ENCODE data around the gene ACY1.
"Not testable (repeated sequence)": the region's sequence is repeated elsewhere in the genome, so short reads cannot be mapped to it uniquely, and the experiment has no call there.

Gene ACY1

GRCh38 chr3:52030714-52031310 is 47.5 kb downstream of the ACY1 start:
- in situ Hi-C loops (cut with MboI; ENCODE audit: low pct_unique_long_range_greater_than_20kb, low sequenced_read_pairs, unreplicated experiment): no loop called here
- no peak for DNase-seq (ENCODE audit: low spot score)

GRCh38 chr3:52031896-52032295 is 48.6 kb downstream of the ACY1 start:
- no peak for DNase-seq (ENCODE audit: low spot score)
- TF ChIP-seq, protein P1, sequence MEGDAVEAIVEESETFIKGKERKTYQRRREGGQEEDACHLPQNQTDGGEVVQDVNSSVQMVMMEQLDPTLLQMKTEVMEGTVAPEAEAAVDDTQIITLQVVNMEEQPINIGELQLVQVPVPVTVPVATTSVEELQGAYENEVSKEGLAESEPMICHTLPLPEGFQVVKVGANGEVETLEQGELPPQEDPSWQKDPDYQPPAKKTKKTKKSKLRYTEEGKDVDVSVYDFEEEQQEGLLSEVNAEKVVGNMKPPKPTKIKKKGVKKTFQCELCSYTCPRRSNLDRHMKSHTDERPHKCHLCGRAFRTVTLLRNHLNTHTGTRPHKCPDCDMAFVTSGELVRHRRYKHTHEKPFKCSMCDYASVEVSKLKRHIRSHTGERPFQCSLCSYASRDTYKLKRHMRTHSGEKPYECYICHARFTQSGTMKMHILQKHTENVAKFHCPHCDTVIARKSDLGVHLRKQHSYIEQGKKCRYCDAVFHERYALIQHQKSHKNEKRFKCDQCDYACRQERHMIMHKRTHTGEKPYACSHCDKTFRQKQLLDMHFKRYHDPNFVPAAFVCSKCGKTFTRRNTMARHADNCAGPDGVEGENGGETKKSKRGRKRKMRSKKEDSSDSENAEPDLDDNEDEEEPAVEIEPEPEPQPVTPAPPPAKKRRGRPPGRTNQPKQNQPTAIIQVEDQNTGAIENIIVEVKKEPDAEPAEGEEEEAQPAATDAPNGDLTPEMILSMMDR (IDR thresholded peaks at IDR 0.05; ENCODE audit: extremely low read depth, insufficient read depth, missing control alignments): no peak
- in situ Hi-C loops (cut with MboI; ENCODE audit: low pct_unique_long_range_greater_than_20kb, low sequenced_read_pairs, unreplicated experiment): no loop called here

More at GRCh38 chr3:52030714-52031310, 47.5 kb downstream of the ACY1 start:
- TF ChIP-seq, protein P1 (IDR thresholded peaks at IDR 0.05; ENCODE audit: extremely low read depth, insufficient read depth, missing control alignments): no peak

GRCh38 chr3:52032702-52033408 is 49.5 kb downstream of the ACY1 start:
- in situ Hi-C loops (cut with MboI; ENCODE audit: low pct_unique_long_range_greater_than_20kb, low sequenced_read_pairs, unreplicated experiment): no loop called here
- DNase-seq (ENCODE audit: low spot score): no peak
- TF ChIP-seq, protein P1 (IDR thresholded peaks at IDR 0.05; ENCODE audit: extremely low read depth, insufficient read depth, missing control alignments): no peak

DNA sequence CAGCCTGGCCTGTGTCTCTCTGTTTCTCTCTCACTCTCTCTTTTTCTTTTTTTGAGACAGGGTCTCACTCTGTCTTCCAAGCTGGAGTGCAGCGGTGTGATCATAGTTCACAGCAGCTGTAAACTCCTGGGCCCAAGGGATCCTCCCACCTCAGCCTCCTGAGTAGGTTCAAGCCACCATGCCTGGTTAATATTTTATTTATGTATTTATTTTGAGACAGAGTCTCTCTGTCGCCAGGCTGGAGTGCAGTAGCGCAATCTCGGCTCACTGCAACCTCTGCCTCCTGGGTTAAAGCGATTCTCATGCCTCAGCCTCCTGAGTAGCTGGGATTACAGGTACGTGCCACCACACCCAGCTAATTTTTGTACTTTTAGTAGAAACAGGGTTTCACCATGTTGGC is 50.4 kb downstream of the ACY1 start:
- DNase-seq (ENCODE audit: low spot score); in situ Hi-C loops (cut with MboI; ENCODE audit: low pct_unique_long_range_greater_than_20kb, low sequenced_read_pairs, unreplicated experiment): not testable (repeated sequence)

GRCh38 chr3:52034212-52034611 is 50.9 kb downstream of the ACY1 start:
- TF ChIP-seq, protein P1 (IDR thresholded peaks at IDR 0.05; ENCODE audit: extremely low read depth, insufficient read depth, missing control alignments): no peak
- no peak for DNase-seq (ENCODE audit: low spot score)
- in situ Hi-C loops (cut with MboI; ENCODE audit: low pct_unique_long_range_greater_than_20kb, low sequenced_read_pairs, unreplicated experiment): no loop called here

DNA sequence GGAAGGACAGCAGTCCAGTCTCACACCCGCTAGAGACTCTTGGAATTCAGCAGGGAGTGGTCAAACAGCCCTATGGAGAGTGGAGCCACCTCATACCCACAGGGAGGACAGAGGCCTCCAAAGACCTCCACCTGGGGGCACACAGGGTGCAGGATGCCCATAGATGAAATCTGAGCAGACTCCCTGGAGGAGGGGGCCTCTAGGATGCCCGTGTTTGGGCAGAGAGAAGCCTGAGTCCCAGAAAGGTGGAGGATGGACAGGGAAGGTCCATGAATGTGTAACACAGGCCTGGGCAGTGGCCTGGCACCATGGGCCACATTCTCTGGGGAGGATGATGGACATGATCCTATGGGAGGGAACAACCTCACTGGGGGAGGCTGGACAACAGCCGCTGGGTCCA is 51.3 kb downstream of the ACY1 start:
- in situ Hi-C loops (cut with MboI; ENCODE audit: low pct_unique_long_range_greater_than_20kb, low sequenced_read_pairs, unreplicated experiment): no loop called here
- no peak for DNase-seq (ENCODE audit: low spot score)
- TF ChIP-seq, protein P1 (IDR thresholded peaks at IDR 0.05; ENCODE audit: extremely low read depth, insufficient read depth, missing control alignments): no peak

DNA sequence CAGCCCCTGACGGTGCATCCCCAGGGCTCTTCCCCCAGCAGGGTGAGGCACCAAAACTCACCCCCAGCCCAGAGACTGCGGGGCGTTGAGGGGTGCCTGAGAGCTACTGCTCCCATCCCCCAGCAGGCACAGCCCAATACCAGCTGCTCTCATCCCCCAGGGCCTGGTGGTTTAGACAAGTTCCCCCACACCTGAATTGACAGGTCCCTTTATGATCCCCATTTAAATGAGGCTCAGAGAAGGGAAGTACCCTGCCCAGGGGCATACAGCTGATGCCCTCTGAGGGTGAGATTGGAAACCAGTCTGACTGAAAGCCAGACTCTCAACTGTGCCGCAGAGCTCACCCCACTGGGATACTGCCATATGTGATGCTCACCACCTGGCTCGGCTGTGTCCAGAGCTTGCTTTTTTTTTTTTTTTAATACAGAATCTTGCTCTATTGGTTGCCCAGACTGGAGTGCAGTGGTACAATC is 52.9 kb downstream of the ACY1 start:
- in situ Hi-C loops (cut with MboI; ENCODE audit: low pct_unique_long_range_greater_than_20kb, low sequenced_read_pairs, unreplicated experiment): no loop called here
- TF ChIP-seq, protein P1 (IDR thresholded peaks at IDR 0.05; ENCODE audit: extremely low read depth, insufficient read depth, missing control alignments): no peak
- DNase-seq (ENCODE audit: low spot score): no peak

All from GM13977 (cell line).